A549 (cell line): ENCODE data around the gene SLC4A3. TPM values are rescaled to one million over a fixed set of nuclear protein-coding genes. Genes with fewer than 3 reads are reported as not detected.

Source experiments
- ATAC-seq, 2 experiments: fragments of 200-7000 bp in 1 of 2; fragments of >200 bp in 1 of 2; cut with Nextera tagmentation in 1 of 2; cut with Tn5 transposase in 1 of 2; 3 replicates each; pipeline versions ENCODE4 v1.8.0 to v1.9.1; 2018 to 2020; ENCODE audit warnings: mild to moderate bottlenecking in 1 of 2, moderate library complexity in 1 of 2
- CTCF ChIA-PET: fragments of 300-600 bp; sonication (Branson Sonifier 250); formaldehyde crosslinking; extraction: SDS; loops from one replicate; lab custom pipeline; 2021; ENCODE audit warnings: antibody characterized with exemption, inconsistent platforms; lab: Yijun Ruan, JAX
- POLR2A ChIA-PET: fragments of 350-600 bp; formaldehyde crosslinking; extraction: SDS; loops from one replicate; lab custom pipeline; 2021; ENCODE audit warnings: antibody characterized with exemption, inconsistent platforms; lab: Yijun Ruan, JAX
- DNase-seq, 2 experiments: peaks; one replicate each; pipeline versions ENCODE4 v3.0.0 to v3.0.0-alpha.2; 2011 to 2016; ENCODE audit warnings: low read depth in 1 of 2, low spot score in 1 of 2
- FAIRE-seq: peaks from 2 replicates; lab custom pipeline; 2011; peaks lifted over from hg19 to GRCh38; lab: Jason Lieb, UNC
- H3K27ac ChIP-seq, 2 experiments: fragments of >200 bp; sonication (Bioruptor Twin); formaldehyde crosslinking; 3 replicates each; pipeline ENCODE4 v1.5.1; 2016 to 2017
- H3K4me1 ChIP-seq: fragments of >200 bp; sonication (Bioruptor Twin); formaldehyde crosslinking; 3 replicates; pipeline ENCODE4 v1.6.1; 2016
- H3K4me2 ChIP-seq: fragments of >200 bp; sonication (Bioruptor Twin); formaldehyde crosslinking; 3 replicates; pipeline ENCODE4 v1.6.1; 2016
- H3K4me3 ChIP-seq: fragments of >200 bp; sonication (Bioruptor Twin); formaldehyde crosslinking; 3 replicates; pipeline ENCODE4 v1.5.1; 2016
- H3K9me3 ChIP-seq: fragments of >200 bp; sonication (Bioruptor Twin); formaldehyde crosslinking; 3 replicates; pipeline ENCODE4 v1.6.1; 2016
- CTCF ChIP-seq: fragments of >200 bp; sonication (Bioruptor Twin); formaldehyde crosslinking; IDR thresholded peaks from 3 replicates; pipeline ENCODE4 v1.5.1; 2016
- EHF ChIP-seq: fragments of 250-450 bp; sonication (Bioruptor Pico); IDR thresholded peaks from 2 replicates; pipeline ENCODE4 v1.5.0; 2020; ENCODE audit warnings: mild to moderate bottlenecking
- ELK1 ChIP-seq: fragments of 150-350 bp; IDR thresholded peaks from 2 replicates; pipeline ENCODE4 v1.6.1; 2014; ENCODE audit warnings: low read depth, mild to moderate bottlenecking, low read length
- ESRRA ChIP-seq: fragments of 150-350 bp; IDR thresholded peaks from 2 replicates; pipeline ENCODE4 v1.6.1; 2014; ENCODE audit warnings: mild to moderate bottlenecking, low read length, borderline replicate concordance
- FOSL2 ChIP-seq, 2 experiments: fragments of 450-650 bp in 1 of 2; fragments of >200 bp in 1 of 2; sonication (Bioruptor Twin) in 1 of 2; formaldehyde crosslinking; IDR thresholded peaks; 2 replicates each; pipeline versions ENCODE4 v1.5.0 to v1.6.1; 2016 to 2020; ENCODE audit warnings: mild to moderate bottlenecking in 1 of 2, moderate library complexity in 1 of 2
- FOXS1 ChIP-seq: fragments of 250-450 bp; sonication (Bioruptor Pico); IDR thresholded peaks from 2 replicates; pipeline ENCODE4 v1.5.0; 2020; ENCODE audit warnings: mild to moderate bottlenecking, moderate library complexity
- GATA3 ChIP-seq: IDR thresholded peaks from 2 replicates; pipeline ENCODE4 v1.6.1; 2012; ENCODE audit warnings: borderline replicate concordance
- HDAC2 ChIP-seq: fragments of 200-600 bp; sonication (generic); IDR thresholded peaks from 2 replicates; pipeline ENCODE4 v1.6.1; 2016
- HES2 ChIP-seq: fragments of >200 bp; sonication (Bioruptor Twin); formaldehyde crosslinking; IDR thresholded peaks from 2 replicates; pipeline ENCODE4 v1.6.1; 2016
- HOXA7 ChIP-seq: fragments of 250-450 bp; sonication (Bioruptor Pico); IDR thresholded peaks from 2 replicates; pipeline ENCODE4 v1.5.0; 2020; ENCODE audit warnings: mild to moderate bottlenecking, moderate library complexity
- JUN ChIP-seq, 2 experiments: fragments of >200 bp; sonication (Bioruptor Twin); formaldehyde crosslinking; IDR thresholded peaks; 2 replicates in 1 of 2; 3 replicates in 1 of 2; pipeline ENCODE4 v1.6.1; 2016 to 2017
- JUNB ChIP-seq: fragments of >200 bp; sonication (Bioruptor Twin); formaldehyde crosslinking; IDR thresholded peaks from 2 replicates; pipeline ENCODE4 v1.6.1; 2016
- MAZ ChIP-seq: fragments of 150-350 bp; IDR thresholded peaks from 2 replicates; pipeline ENCODE4 v1.6.1; 2014; ENCODE audit warnings: antibody characterized with exemption, low read depth, low read length, borderline replicate concordance
- NFE2L2 ChIP-seq: fragments of 150-350 bp; conservative IDR thresholded peaks from 2 replicates; pipeline ENCODE4 v1.6.1; 2014; ENCODE audit warnings: low read length
- NR3C1 ChIP-seq: fragments of >200 bp; sonication (Bioruptor Twin); formaldehyde crosslinking; IDR thresholded peaks from 3 replicates; pipeline ENCODE4 v1.6.1; 2017
- POLR2AphosphoS2 ChIP-seq: conservative IDR thresholded peaks from 2 replicates; pipeline ENCODE4 v1.6.1; 2012; ENCODE audit warnings: low read length, improper control_type of control experiment, inconsistent platforms
- RAD21 ChIP-seq, 2 experiments: fragments of >200 bp in 1 of 2; sonication (Bioruptor Twin) in 1 of 2; formaldehyde crosslinking in 1 of 2; IDR thresholded peaks in 1 of 2; conservative IDR thresholded peaks in 1 of 2; 2 replicates in 1 of 2; 3 replicates in 1 of 2; pipeline ENCODE4 v1.6.1; 2012 to 2018; ENCODE audit warnings: inconsistent platforms in 1 of 2
- RCOR1 ChIP-seq: fragments of 150-350 bp; IDR thresholded peaks from 2 replicates; pipeline ENCODE4 v1.6.1; 2014; ENCODE audit warnings: antibody characterized with exemption, low read length, low read depth
- RFX5 ChIP-seq: fragments of 450-650 bp; IDR thresholded peaks from 2 replicates; pipeline ENCODE4 v1.7.1; 2014; ENCODE audit warnings: antibody characterized with exemption, mild to moderate bottlenecking, moderate library complexity
- SREBF2 ChIP-seq: fragments of 450-650 bp; IDR thresholded peaks from 2 replicates; pipeline ENCODE4 v1.6.1; 2014; ENCODE audit warnings: mild to moderate bottlenecking, moderate library complexity
- TFCP2L1 ChIP-seq: fragments of 250-450 bp; sonication (Bioruptor Pico); IDR thresholded peaks from 2 replicates; pipeline ENCODE4 v1.5.0; 2021; ENCODE audit warnings: mild to moderate bottlenecking
- ZC3H11A ChIP-seq: fragments of 450-650 bp; IDR thresholded peaks from 2 replicates; pipeline ENCODE4 v1.6.1; 2014; ENCODE audit warnings: antibody characterized with exemption, mild to moderate bottlenecking
- ZFP36 ChIP-seq: fragments of 450-650 bp; IDR thresholded peaks from 2 replicates; pipeline ENCODE4 v1.6.1; 2014; ENCODE audit warnings: borderline replicate concordance; ENCODE audit not compliant: partially characterized antibody
- ZNF302 ChIP-seq: fragments of 250-450 bp; sonication (Bioruptor Pico); IDR thresholded peaks from 2 replicates; pipeline ENCODE4 v1.9.0; 2021; ENCODE audit warnings: inconsistent platforms, mild to moderate bottlenecking, moderate library complexity
- ZSCAN20 ChIP-seq: fragments of 250-450 bp; sonication (Bioruptor Pico); IDR thresholded peaks from 2 replicates; pipeline ENCODE4 v1.8.0; 2022; ENCODE audit warnings: mild to moderate bottlenecking, moderate library complexity
- WGBS: methylation state at CpG from one replicate; pipeline ENCODE4 v1.1.6; 2017; ENCODE audit errors: missing lambda C conversion rate; 5-methylcytosine and 5-hydroxymethylcytosine counted together
- polyA plus RNA-seq, 4 experiments: library from polyadenylated mRNA; depleted of rRNA in 3 of 4; stranded (reverse); fragments of >200 nt; fragmentation: RNase III in 1 of 4; extraction: RNeasy Plus Mini Kit Qiagen cat#74134 plus additional on column Dnase treatment in 1 of 4; gene quantifications; 2 replicates in 3 of 4; 3 replicates in 1 of 4; pipeline ENCODE4 v1.2.3, GENCODE V29; 2011 to 2017
- TF ChIP-seq, protein P1 (sequence below): fragments of 250-450 bp; sonication (Bioruptor Pico); IDR thresholded peaks from 2 replicates; pipeline ENCODE4 v1.5.0; 2021; ENCODE audit warnings: mild to moderate bottlenecking, moderate library complexity, borderline replicate concordance

SLC4A3 gene
- polyA plus RNA-seq, 2 of the 4 experiments (the other 2 are of a cell fraction): 1.4 to 3.6 TPM

GRCh38 chr2:219620546-219620945 lies 6.9 kb upstream of the SLC4A3 start:
- DNase-seq: no peak
- CTCF ChIA-PET: interaction anchor here (1.0 to 2.4 kb wide), 4 partner anchors 21 to 90 kb away, joined by 3 to 10 read pairs (median 6); no protein-coding TSS in a partner anchor
- Histone ChIP-seq H3K9me3 (no peaks in the 10 kb centered on the region), H3K4me1 (no peaks in the 10 kb centered on the region), H3K4me2 (no peak overlapping the region), H3K4me3 (no peak overlapping the region), H3K27ac (no peak overlapping the region)
- no peak for FAIRE-seq
- ATAC-seq: no peak
- POLR2A ChIA-PET: no interaction called here
- TF ChIP-seq ZNF302 (CRISPR knock-in tag) (no peak), JUNB (no peak), FOSL2 (IDR thresholded peaks at IDR 0.05) (no peak), FOSL2 (CRISPR knock-in tag; IDR thresholded peaks at IDR 0.05) (no peak), ZC3H11A (no peak)
- WGBS: 68% methylated on average over 6 of the region's 6 CpGs

GRCh38 chr2:219621935-219622334 lies 5.5 kb upstream of the SLC4A3 start:
- Histone ChIP-seq H3K4me1 (0 out of 3 replicates have a peak, but pooled peaks cover under 1% of the 10 kb centered on the region), H3K4me2 (no peak overlapping the region), H3K9me3 (no peaks in the 10 kb centered on the region), H3K27ac (no peak overlapping the region), H3K4me3 (no peak overlapping the region)
- TF ChIP-seq NR3C1 (no peak), NFE2L2 (no peak), POLR2AphosphoS2 (no peak), GATA3 (no peak), EHF (CRISPR knock-in tag) (no peak), JUN (IDR thresholded peaks at IDR 0.05) (no peak), HDAC2 (no peak), ZSCAN20 (no peak), SREBF2 (no peak), RCOR1 (no peak), MAZ (no peak)
- DNase-seq (no peak), ATAC-seq (no peak), FAIRE-seq (no peak)
- 31% methylated on average over 4 of the region's 4 CpGs for WGBS
- ChIA-PET POLR2A (no interaction called here), CTCF (interaction anchor here (1.0 to 1.8 kb wide), 2 partner anchors 20 to 81 kb away, joined by 3 to 7 read pairs; no protein-coding TSS in a partner anchor)

DNA sequence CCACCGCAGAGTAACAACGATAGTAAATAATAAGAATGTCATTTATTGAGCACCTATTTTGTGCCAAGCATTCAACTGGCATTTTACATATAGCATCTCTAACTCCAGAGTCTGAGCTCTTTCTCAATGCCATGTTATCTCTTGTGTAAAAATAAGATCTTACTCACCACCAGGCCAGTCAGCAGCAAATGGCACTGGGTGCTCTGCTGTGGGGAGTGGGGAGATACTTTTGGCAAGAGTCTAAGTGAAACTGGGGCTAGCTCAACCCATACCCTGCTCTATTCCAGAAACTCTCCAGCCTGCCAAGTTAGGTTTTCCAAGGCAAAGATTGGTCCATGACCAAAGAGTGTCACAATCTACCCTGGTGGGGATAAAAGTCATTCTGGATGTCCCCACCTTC lies 5.0 kb upstream of the SLC4A3 start:
- ATAC-seq (no peak), DNase-seq (no peak), FAIRE-seq (no peak)
- 93% methylated on average over 2 of the region's 2 CpGs for WGBS
- POLR2A ChIA-PET: no interaction called here
- Histone ChIP-seq H3K27ac (no peak overlapping the region), H3K9me3 (no peaks in the 10 kb centered on the region), H3K4me1 (0 out of 3 replicates have a peak, but pooled peaks cover 2% of the 10 kb centered on the region), H3K4me2 (no peak overlapping the region), H3K4me3 (no peak overlapping the region)
- CTCF ChIA-PET: interaction anchor here (1.0 to 1.8 kb wide), 2 partner anchors 20 to 81 kb away, joined by 3 to 7 read pairs; no protein-coding TSS in a partner anchor
- TF ChIP-seq JUNB: no peak
- TF ChIP-seq RFX5: no peak
- no peak for TF ChIP-seq MAZ
- TF ChIP-seq, protein P1, sequence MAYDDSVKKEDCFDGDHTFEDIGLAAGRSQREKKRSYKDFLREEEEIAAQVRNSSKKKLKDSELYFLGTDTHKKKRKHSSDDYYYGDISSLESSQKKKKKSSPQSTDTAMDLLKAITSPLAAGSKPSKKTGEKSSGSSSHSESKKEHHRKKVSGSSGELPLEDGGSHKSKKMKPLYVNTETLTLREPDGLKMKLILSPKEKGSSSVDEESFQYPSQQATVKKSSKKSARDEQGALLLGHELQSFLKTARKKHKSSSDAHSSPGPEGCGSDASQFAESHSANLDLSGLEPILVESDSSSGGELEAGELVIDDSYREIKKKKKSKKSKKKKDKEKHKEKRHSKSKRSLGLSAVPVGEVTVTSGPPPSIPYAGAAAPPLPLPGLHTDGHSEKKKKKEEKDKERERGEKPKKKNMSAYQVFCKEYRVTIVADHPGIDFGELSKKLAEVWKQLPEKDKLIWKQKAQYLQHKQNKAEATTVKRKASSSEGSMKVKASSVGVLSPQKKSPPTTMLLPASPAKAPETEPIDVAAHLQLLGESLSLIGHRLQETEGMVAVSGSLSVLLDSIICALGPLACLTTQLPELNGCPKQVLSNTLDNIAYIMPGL (CRISPR knock-in tag): no peak
- TF ChIP-seq HES2: no peak
- no peak for TF ChIP-seq HOXA7 (CRISPR knock-in tag)
- TF ChIP-seq RAD21 (conservative IDR thresholded peaks at IDR 0.05 in 1 of 2, IDR thresholded peaks at IDR 0.05 in 1 of 2): no peak
- no peak for TF ChIP-seq NR3C1
- no peak for TF ChIP-seq FOXS1 (CRISPR knock-in tag)
- TF ChIP-seq GATA3: no peak
- TF ChIP-seq CTCF: no peak
- no peak for TF ChIP-seq ELK1
- no peak for TF ChIP-seq NFE2L2
- TF ChIP-seq ZFP36: no peak
- no peak for TF ChIP-seq ESRRA
- no peak for TF ChIP-seq TFCP2L1
